Activated naive CD8-positive, alpha-beta T cell (primary cell): ENCODE measurements around the gene BRCA1.
"Not testable (repeated sequence)": the region's sequence is repeated elsewhere in the genome, so short reads cannot be mapped to it uniquely, and the experiment has no call there.

Source experiments
- H3K27ac Mint-ChIP-seq: one replicate; pipeline ENCODE4 v1.8.0; 2021; ENCODE audit warnings: mixed read lengths
- H3K27me3 Mint-ChIP-seq: one replicate; pipeline ENCODE4 v1.8.0; 2021; ENCODE audit warnings: mixed read lengths
- H3K36me3 Mint-ChIP-seq: one replicate; pipeline ENCODE4 v1.8.0; 2021; ENCODE audit warnings: mixed read lengths
- H3K4me1 Mint-ChIP-seq: one replicate; pipeline ENCODE4 v1.8.0; 2021; ENCODE audit warnings: low read depth, mixed read lengths
- H3K4me3 Mint-ChIP-seq: one replicate; pipeline ENCODE4 v1.8.0; 2021; ENCODE audit warnings: mild to moderate bottlenecking, mixed read lengths
- H3K9me3 Mint-ChIP-seq: one replicate; pipeline ENCODE4 v1.8.0; 2021; ENCODE audit warnings: low read depth, mixed read lengths

The BRCA1 gene

GRCh38 chr17:43125133-43125966 is at the start of gene BRCA1:
TSS of gene BRCA1 (minus strand) at chr17:43125364. CDS start at chr17:43124096, 1,268 bp downstream.
- Mint-ChIP-seq H3K4me3 (peak within 1 kb of the TSS; percentile 99), H3K9me3 (no peaks in the 10 kb centered on the region), H3K4me1 (peaks cover 30% of the 10 kb centered on the region), H3K27me3 (no peaks in the 10 kb centered on the region), H3K27ac (peak within 1 kb of the TSS; percentile 98), H3K36me3 (peaks cover 5% of the 10 kb centered on the region)

GRCh38 chr17:43171586-43172487 is 46.7 kb upstream of the BRCA1 start:
- Mint-ChIP-seq H3K36me3 (peaks cover 13% of the 10 kb centered on the region), H3K27me3 (no peaks in the 10 kb centered on the region), H3K9me3 (no peaks in the 10 kb centered on the region), H3K4me1 (peaks cover 43% of the 10 kb centered on the region), H3K4me3 (no peak overlapping the region), H3K27ac (no peak overlapping the region)

GRCh38 chr17:43170766-43171585 is 45.8 kb upstream of the BRCA1 start, which contains the start of gene NBR1:
TSS of gene NBR1 (plus strand) at chr17:43171214. CDS start at chr17:43175800, 4,586 bp downstream.
- Mint-ChIP-seq H3K4me3 (no peak within 1 kb of the TSS), H3K9me3 (no peaks in the 10 kb centered on the region), H3K36me3 (peaks cover 13% of the 10 kb centered on the region), H3K4me1 (peaks cover 40% of the 10 kb centered on the region), H3K27ac (no peak within 1 kb of the TSS), H3K27me3 (no peaks in the 10 kb centered on the region)

GRCh38 chr17:43170140-43170765 is 45.1 kb upstream of the BRCA1 start:
- Mint-ChIP-seq H3K36me3 (peaks cover 7% of the 10 kb centered on the region), H3K4me1 (peaks cover 33% of the 10 kb centered on the region), H3K9me3 (no peaks in the 10 kb centered on the region), H3K27me3 (no peaks in the 10 kb centered on the region), H3K4me3 (no peak overlapping the region), H3K27ac (no peak overlapping the region)

- H3K9me3 Mint-ChIP-seq, result no peaks in the 10 kb centered on the region
- peaks cover 30% of the 10 kb centered on the region for H3K4me1 Mint-ChIP-seq
- no peaks in the 10 kb centered on the region for H3K27me3 Mint-ChIP-seq
- H3K36me3 Mint-ChIP-seq, result peaks cover 4% of the 10 kb centered on the region
- no peak overlapping the region for H3K4me3 Mint-ChIP-seq
- no peak overlapping the region for H3K27ac Mint-ChIP-seq
These were observed 44.5 kb upstream of the BRCA1 start for GRCh38 chr17:43169561-43170139.

GRCh38 chr17:43165971-43166370 is 40.8 kb upstream of the BRCA1 start:
- H3K27ac Mint-ChIP-seq, result peak overlapping the region; percentile 17
- not testable (repeated sequence) for H3K9me3 Mint-ChIP-seq, H3K4me3 Mint-ChIP-seq, H3K36me3 Mint-ChIP-seq, H3K4me1 Mint-ChIP-seq, H3K27me3 Mint-ChIP-seq

- H3K36me3 Mint-ChIP-seq, H3K4me1 Mint-ChIP-seq, H3K27ac Mint-ChIP-seq, H3K4me3 Mint-ChIP-seq, H3K27me3 Mint-ChIP-seq, H3K9me3 Mint-ChIP-seq: not testable (repeated sequence)
These were observed 34.8 kb upstream of the BRCA1 start for GRCh38 chr17:43159957-43160356.

GRCh38 chr17:43159232-43159631 is 34.1 kb upstream of the BRCA1 start:
- not testable (repeated sequence) for H3K36me3 Mint-ChIP-seq, H3K27ac Mint-ChIP-seq, H3K4me3 Mint-ChIP-seq, H3K9me3 Mint-ChIP-seq, H3K27me3 Mint-ChIP-seq, H3K4me1 Mint-ChIP-seq

- no peak overlapping the region for H3K4me3 Mint-ChIP-seq
- H3K36me3 Mint-ChIP-seq, result peaks cover 11% of the 10 kb centered on the region
- no peak overlapping the region for H3K27ac Mint-ChIP-seq
- H3K27me3 Mint-ChIP-seq, result no peaks in the 10 kb centered on the region
- H3K4me1 Mint-ChIP-seq, result no peaks in the 10 kb centered on the region
- H3K9me3 Mint-ChIP-seq, result peaks cover 5% of the 10 kb centered on the region
These were observed 30.5 kb upstream of the BRCA1 start for GRCh38 chr17:43155666-43156065.

GRCh38 chr17:43153197-43153835 is 28.2 kb upstream of the BRCA1 start:
- not testable (repeated sequence) for H3K4me1 Mint-ChIP-seq, H3K4me3 Mint-ChIP-seq, H3K36me3 Mint-ChIP-seq, H3K27me3 Mint-ChIP-seq, H3K27ac Mint-ChIP-seq, H3K9me3 Mint-ChIP-seq

GRCh38 chr17:43151880-43152456 is 26.8 kb upstream of the BRCA1 start:
- Mint-ChIP-seq H3K27ac (no peak overlapping the region), H3K4me1 (no peaks in the 10 kb centered on the region), H3K36me3 (peaks cover 11% of the 10 kb centered on the region), H3K27me3 (no peaks in the 10 kb centered on the region), H3K9me3 (peaks cover 5% of the 10 kb centered on the region), H3K4me3 (no peak overlapping the region)

GRCh38 chr17:43146649-43147048 is 21.5 kb upstream of the BRCA1 start:
- Mint-ChIP-seq H3K27me3 (no peaks in the 10 kb centered on the region), H3K9me3 (no peaks in the 10 kb centered on the region), H3K4me1 (no peaks in the 10 kb centered on the region), H3K36me3 (peaks cover 11% of the 10 kb centered on the region), H3K27ac (no peak overlapping the region), H3K4me3 (no peak overlapping the region)

- Mint-ChIP-seq H3K36me3 (peaks cover 9% of the 10 kb centered on the region), H3K27ac (no peak overlapping the region), H3K4me1 (no peaks in the 10 kb centered on the region)
These were observed 18.0 kb upstream of the BRCA1 start for GRCh38 chr17:43143201-43143600.

More at GRCh38 chr17:43143201-43143600, 18.0 kb upstream of the BRCA1 start:
- Mint-ChIP-seq H3K27me3 (no peaks in the 10 kb centered on the region), H3K9me3 (no peaks in the 10 kb centered on the region), H3K4me3 (no peak overlapping the region)
